GM23338 (cell line): Measurements from ENCODE around the gene RRP8. TPM values are rescaled to one million over a fixed set of nuclear protein-coding genes. Genes with fewer than 3 reads are reported as not detected.

ENCODE experiments used
- ATAC-seq: fragments of 200-7000 bp; cut with Tn5 transposase; 3 replicates; pipeline ENCODE4 v1.9.1; 2020
- DNase-seq: peaks from one replicate; pipeline ENCODE4 v3.0.0-alpha.2; 2015; ENCODE audit warnings: low spot score
- H2AFZ ChIP-seq: fragments of 200-600 bp; sonication (generic); 2 replicates; pipeline ENCODE4 v1.8.0; 2016; ENCODE audit warnings: antibody characterized with exemption, mild to moderate bottlenecking, moderate library complexity
- H3F3A ChIP-seq: fragments of 200-600 bp; sonication (generic); replicated peaks from 2 replicates; pipeline ENCODE4 v1.8.0; 2017; ENCODE audit warnings: antibody characterized with exemption, mixed run types, low read depth
- H3K27ac ChIP-seq: fragments of 200-600 bp; sonication (generic); 2 replicates; pipeline ENCODE4 v1.6.1; 2016; ENCODE audit warnings: low read depth
- H3K27me3 ChIP-seq: fragments of 200-600 bp; sonication (generic); 2 replicates; pipeline ENCODE4 v1.8.0; 2016; ENCODE audit warnings: mild to moderate bottlenecking, mixed run types, moderate library complexity; ENCODE audit not compliant: insufficient read depth
- H3K36me3 ChIP-seq: fragments of 200-600 bp; sonication (generic); 2 replicates; pipeline ENCODE4 v1.8.0; 2016; ENCODE audit warnings: mild to moderate bottlenecking; ENCODE audit not compliant: insufficient read depth
- H3K4me1 ChIP-seq: fragments of 200-600 bp; sonication (generic); 2 replicates; pipeline ENCODE4 v1.8.0; 2016; ENCODE audit warnings: mild to moderate bottlenecking, moderate library complexity; ENCODE audit not compliant: insufficient read depth
- H3K4me2 ChIP-seq: fragments of 200-600 bp; sonication (generic); 2 replicates; pipeline ENCODE4 v1.7.1; 2017; ENCODE audit warnings: mixed run types
- H3K4me3 ChIP-seq: fragments of 200-600 bp; sonication (generic); 2 replicates; pipeline ENCODE4 v1.6.1; 2016; ENCODE audit warnings: mixed run types
- H3K79me2 ChIP-seq: fragments of 200-600 bp; sonication (generic); replicated peaks from 2 replicates; pipeline ENCODE4 v1.8.0; 2017; ENCODE audit warnings: mild to moderate bottlenecking; ENCODE audit not compliant: insufficient read depth
- H3K9me2 ChIP-seq: fragments of 200-600 bp; sonication (generic); 2 replicates; pipeline ENCODE4 v1.8.0; 2017; ENCODE audit not compliant: insufficient read depth
- H4K20me1 ChIP-seq: fragments of 200-600 bp; sonication (generic); replicated peaks from 2 replicates; pipeline ENCODE4 v1.8.0; 2017; ENCODE audit warnings: mild to moderate bottlenecking; ENCODE audit not compliant: insufficient read depth
- H3K27ac Mint-ChIP-seq: 2 replicates; pipeline ENCODE4 v1.8.0; 2020; ENCODE audit warnings: inconsistent platforms, mild to moderate bottlenecking, moderate library complexity, mixed read lengths
- H3K27me3 Mint-ChIP-seq: 3 replicates; pipeline ENCODE4 v1.8.0; 2022; ENCODE audit warnings: low read depth, mild to moderate bottlenecking, moderate library complexity, mixed read lengths, inconsistent platforms; ENCODE audit not compliant: insufficient read depth, poor library complexity
- H3K36me3 Mint-ChIP-seq: 3 replicates; pipeline ENCODE4 v1.8.0; 2021; ENCODE audit warnings: low read depth, mild to moderate bottlenecking, inconsistent platforms, moderate library complexity, mixed read lengths
- H3K4me1 Mint-ChIP-seq: 3 replicates; pipeline ENCODE4 v1.8.0; 2020; ENCODE audit warnings: mild to moderate bottlenecking, inconsistent platforms, mixed read lengths
- H3K4me3 Mint-ChIP-seq: 3 replicates; pipeline ENCODE4 v1.8.0; 2021; ENCODE audit warnings: moderate library complexity, mild to moderate bottlenecking, inconsistent platforms, mixed read lengths
- H3K9me3 Mint-ChIP-seq: 3 replicates; pipeline ENCODE4 v1.8.0; 2020; ENCODE audit warnings: moderate library complexity, mild to moderate bottlenecking, inconsistent platforms, mixed read lengths
- CREB1 ChIP-seq: fragments of 250-450 bp; sonication (Bioruptor Pico); IDR thresholded peaks from 2 replicates; pipeline ENCODE4 v1.5.0; 2020; ENCODE audit warnings: low read depth, mild to moderate bottlenecking, moderate library complexity
- ETS1 ChIP-seq: IDR thresholded peaks from 2 replicates; pipeline ENCODE4 v1.6.1; 2016; ENCODE audit warnings: antibody characterized with exemption
- EZH2 ChIP-seq: fragments of 200-600 bp; sonication (generic); IDR thresholded peaks from one replicate; pipeline ENCODE4 v1.8.0; 2017; ENCODE audit warnings: antibody characterized with exemption, mild to moderate bottlenecking, low read depth; ENCODE audit not compliant: unreplicated experiment
- EZH2phosphoT487 ChIP-seq: fragments of 200-600 bp; sonication (generic); IDR thresholded peaks from one replicate; pipeline ENCODE4 v1.8.1; 2018; ENCODE audit warnings: antibody characterized with exemption; ENCODE audit not compliant: unreplicated experiment
- REST ChIP-seq: IDR thresholded peaks from one replicate; pipeline ENCODE4 v1.6.1; 2018; ENCODE audit warnings: antibody characterized with exemption; ENCODE audit not compliant: unreplicated experiment
- ZNF331 ChIP-seq: fragments of 250-450 bp; sonication (Bioruptor Pico); IDR thresholded peaks from 2 replicates; pipeline ENCODE4 v1.5.0; 2020; ENCODE audit warnings: low read depth, mild to moderate bottlenecking, moderate library complexity
- ZNF462 ChIP-seq: fragments of 250-450 bp; sonication (Bioruptor Pico); IDR thresholded peaks from 2 replicates; pipeline ENCODE4 v1.5.0; 2020; ENCODE audit warnings: mild to moderate bottlenecking, moderate library complexity
- polyA plus RNA-seq: library from polyadenylated mRNA; unstranded; fragments of >200 nt; fragmentation: Nextera tagmentation; extraction: Ambion mirVana; gene quantifications from 2 replicates; pipeline ENCODE4 v1.2.1, GENCODE V29; 2016
- total RNA-seq: library from RNA; depleted of rRNA; stranded (reverse); fragments of >200 nt; shearing (Covaris generic); gene quantifications from 2 replicates; pipeline ENCODE4 v1.2.3, GENCODE V29; 2014

RRP8 gene
- total and polyA plus RNA-seq, 2 experiments from 2014 or later, result 7.4 to 13.7 TPM

GRCh38 chr11:6576471-6577373 lies 26.7 kb downstream of the RRP8 start (continued):
- TF ChIP-seq ZNF462 (CRISPR knock-in tag), result no peak

GRCh38 chr11:6574816-6575715 lies 28.4 kb downstream of the RRP8 start:
- Histone ChIP-seq H3K27ac (no peak overlapping the region), H3K4me2 (no peak overlapping the region), H3K79me2 (no peaks in the 10 kb centered on the region), H3K4me1 (no peaks in the 10 kb centered on the region), H4K20me1 (no peaks in the 10 kb centered on the region; the same call in 1 of the 2 replicates), H3K36me3 (no peaks in the 10 kb centered on the region), H2AFZ (no peak overlapping the region), H3K27me3 (peaks cover 6% of the 10 kb centered on the region; the same call in 1 of the 2 replicates), H3K4me3 (no peak overlapping the region), H3F3A (no peaks in the 10 kb centered on the region), H3K9me2 (no peaks in the 10 kb centered on the region)
- no peaks in the 10 kb centered on the region for H3K9me3 Mint-ChIP-seq
- no peak overlapping the region for H3K4me3 Mint-ChIP-seq
- DNase-seq (no peak), ATAC-seq (no peak)
- H3K27me3 Mint-ChIP-seq, result peaks cover 3% of the 10 kb centered on the region
- peaks cover 5% of the 10 kb centered on the region for H3K4me1 Mint-ChIP-seq
- no peaks in the 10 kb centered on the region for H3K36me3 Mint-ChIP-seq
- H3K27ac Mint-ChIP-seq, result no peak overlapping the region
- no peak for TF ChIP-seq ZNF331 (CRISPR knock-in tag)
- TF ChIP-seq EZH2, result no peak
- no peak for TF ChIP-seq CREB1 (CRISPR knock-in tag)
- TF ChIP-seq EZH2phosphoT487, result no peak
- TF ChIP-seq ETS1, result no peak
- no peak for TF ChIP-seq REST
